Keratinocyte (primary cell): ENCODE data around the gene DECR2. TPM values are rescaled to one million over a fixed set of nuclear protein-coding genes. Genes with fewer than 3 reads are reported as not detected.
"Not testable (repeated sequence)": the region's sequence is repeated elsewhere in the genome, so short reads cannot be mapped to it uniquely, and the experiment has no call there.

Experiments
- DNase-seq: peaks from one replicate; pipeline ENCODE4 v3.0.0-alpha.2; 2011; ENCODE audit warnings: low read depth, missing footprints, low spot score
- FAIRE-seq: peaks from 2 replicates; lab custom pipeline; 2011; peaks lifted over from hg19 to GRCh38; lab: Jason Lieb, UNC
- H2AFZ ChIP-seq: 2 replicates; pipeline ENCODE4 v1.6.0; 2012; ENCODE audit warnings: low read length, control low read depth, inconsistent platforms; ENCODE audit not compliant: control insufficient read depth
- H3K27ac ChIP-seq: 2 replicates; pipeline ENCODE4 v1.5.1; 2011; ENCODE audit warnings: low read length; ENCODE audit not compliant: control insufficient read depth, insufficient read depth
- H3K27me3 ChIP-seq: 3 replicates; pipeline ENCODE4 v1.6.0; 2011; ENCODE audit warnings: low read length; ENCODE audit not compliant: control insufficient read depth, insufficient read depth; ENCODE audit errors: extremely low read depth
- H3K36me3 ChIP-seq, 2 experiments: 2 replicates in 1 of 2; 3 replicates in 1 of 2; pipeline ENCODE4 v1.5.1; 2011; ENCODE audit warnings: low read length in 2 of 2, mild to moderate bottlenecking in 1 of 2; ENCODE audit not compliant: control insufficient read depth in 2 of 2, insufficient read depth in 2 of 2; ENCODE audit errors: extremely low read depth in 1 of 2
- H3K4me1 ChIP-seq: 3 replicates; pipeline ENCODE4 v1.5.1; 2011; ENCODE audit warnings: low read length; ENCODE audit not compliant: control insufficient read depth, insufficient read depth; ENCODE audit errors: extremely low read depth
- H3K4me2 ChIP-seq: 3 replicates; pipeline ENCODE4 v1.6.0; 2011; ENCODE audit warnings: low read depth, low read length; ENCODE audit not compliant: control insufficient read depth, insufficient read depth; ENCODE audit errors: extremely low read depth
- H3K4me3 ChIP-seq, 3 experiments: fragments of 200-600 bp in 1 of 3; sonication (generic) in 1 of 3; 2 replicates in 2 of 3; 3 replicates in 1 of 3; pipeline ENCODE4 v1.5.1; 2011 to 2016; ENCODE audit warnings: low read length in 3 of 3, mild to moderate bottlenecking in 3 of 3, control low read depth in 2 of 3, inconsistent platforms in 1 of 3, low read depth in 1 of 3, mixed read lengths in 1 of 3, mixed run types in 1 of 3, moderate library complexity in 1 of 3; ENCODE audit not compliant: control insufficient read depth in 2 of 3, insufficient read depth in 2 of 3; ENCODE audit errors: extremely low read depth in 1 of 3
- H3K79me2 ChIP-seq: 2 replicates; pipeline ENCODE4 v1.6.0; 2012; ENCODE audit warnings: low read length; ENCODE audit not compliant: control insufficient read depth, insufficient read depth
- H3K9ac ChIP-seq: 3 replicates; pipeline ENCODE4 v1.6.0; 2011; ENCODE audit warnings: low read length; ENCODE audit not compliant: control insufficient read depth, insufficient read depth; ENCODE audit errors: extremely low read depth
- H3K9me1 ChIP-seq: 3 replicates; pipeline ENCODE4 v1.6.0; 2011; ENCODE audit warnings: low read length; ENCODE audit not compliant: control insufficient read depth, insufficient read depth; ENCODE audit errors: extremely low read depth
- H3K9me3 ChIP-seq: 2 replicates; pipeline ENCODE4 v1.5.1; 2012; ENCODE audit warnings: low read depth, low read length; ENCODE audit not compliant: control insufficient read depth
- H4K20me1 ChIP-seq: 3 replicates; pipeline ENCODE4 v1.6.0; 2011; ENCODE audit warnings: low read length; ENCODE audit not compliant: control insufficient read depth, insufficient read depth; ENCODE audit errors: extremely low read depth
- EZH2 ChIP-seq: IDR thresholded peaks from one replicate; pipeline ENCODE4 v1.6.1; 2012; ENCODE audit warnings: inconsistent platforms, mild to moderate bottlenecking, low read length, moderate library complexity
- dilution Hi-C: fragments of 300-500 bp; cut with MboI; formaldehyde crosslinking; loops from one replicate; pipeline ENCODE4 v1.7.0; 2020; ENCODE audit warnings: low sequenced_read_pairs; ENCODE audit not compliant: extremely low pct_ligation_motif_present
- polyA plus RNA-seq, 5 experiments: library from polyadenylated mRNA; depleted of rRNA in 3 of 5; stranded (reverse) in 3 of 5; stranded (forward) in 1 of 5; unstranded in 1 of 5; fragments of >200 nt; gene quantifications; 1 replicate in 1 of 5; 2 replicates in 3 of 5; 3 replicates in 1 of 5; pipeline versions ENCODE4 v1.2.1 to v1.2.3, GENCODE V29; 2011 to 2012; ENCODE audit warnings: missing spikeins in 2 of 5, low read depth in 1 of 5, low replicate concordance in 1 of 5
- TF ChIP-seq, protein P1 (sequence below), 3 experiments: IDR thresholded peaks in 1 of 3; conservative IDR thresholded peaks in 1 of 3; optimal IDR thresholded peaks in 1 of 3; 2 replicates in 2 of 3; 3 replicates in 1 of 3; pipeline versions ENCODE3 to v1.5.1; 2011; ENCODE audit warnings: low read length in 3 of 3, mild to moderate bottlenecking in 3 of 3, moderate library complexity in 2 of 3, control low read depth in 1 of 3, inconsistent platforms in 1 of 3; ENCODE audit not compliant: insufficient read depth in 2 of 3; ENCODE audit errors: extremely low read depth in 1 of 3

DECR2 gene
- polyA plus RNA-seq, 1 donor (not counting 4 experiments of a cell fraction or from before 2014, with no cell fraction given): 14.2 TPM

GRCh38 chr16:377419-377951, 24.2 kb upstream of the DECR2 start:
- peaks cover 5% of the 10 kb centered on the region for H3K4me1 ChIP-seq
- no peaks in the 10 kb centered on the region for H3K9me3 ChIP-seq
- H4K20me1 ChIP-seq: no peaks in the 10 kb centered on the region
- H3K4me3 ChIP-seq: no peak overlapping the region
- no peaks in the 10 kb centered on the region for H3K9me1 ChIP-seq
- no peak overlapping the region for H3K4me2 ChIP-seq
- H3K27me3 ChIP-seq: no peaks in the 10 kb centered on the region
- peaks cover 9% of the 10 kb centered on the region for H3K79me2 ChIP-seq
- TF ChIP-seq, protein P1, sequence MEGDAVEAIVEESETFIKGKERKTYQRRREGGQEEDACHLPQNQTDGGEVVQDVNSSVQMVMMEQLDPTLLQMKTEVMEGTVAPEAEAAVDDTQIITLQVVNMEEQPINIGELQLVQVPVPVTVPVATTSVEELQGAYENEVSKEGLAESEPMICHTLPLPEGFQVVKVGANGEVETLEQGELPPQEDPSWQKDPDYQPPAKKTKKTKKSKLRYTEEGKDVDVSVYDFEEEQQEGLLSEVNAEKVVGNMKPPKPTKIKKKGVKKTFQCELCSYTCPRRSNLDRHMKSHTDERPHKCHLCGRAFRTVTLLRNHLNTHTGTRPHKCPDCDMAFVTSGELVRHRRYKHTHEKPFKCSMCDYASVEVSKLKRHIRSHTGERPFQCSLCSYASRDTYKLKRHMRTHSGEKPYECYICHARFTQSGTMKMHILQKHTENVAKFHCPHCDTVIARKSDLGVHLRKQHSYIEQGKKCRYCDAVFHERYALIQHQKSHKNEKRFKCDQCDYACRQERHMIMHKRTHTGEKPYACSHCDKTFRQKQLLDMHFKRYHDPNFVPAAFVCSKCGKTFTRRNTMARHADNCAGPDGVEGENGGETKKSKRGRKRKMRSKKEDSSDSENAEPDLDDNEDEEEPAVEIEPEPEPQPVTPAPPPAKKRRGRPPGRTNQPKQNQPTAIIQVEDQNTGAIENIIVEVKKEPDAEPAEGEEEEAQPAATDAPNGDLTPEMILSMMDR (optimal IDR thresholded peaks at IDR 0.05 in 1 of 3, IDR thresholded peaks at IDR 0.05 in 1 of 3, conservative IDR thresholded peaks at IDR 0.05 in 1 of 3; ENCODE audit: extremely low read depth in 1 of 3, insufficient read depth in 2 of 3, low read length in 3 of 3): no peak
- TF ChIP-seq EZH2: no peak
- peaks cover 0 to 15% of the 10 kb centered on the region in 2 experiments for H3K36me3 ChIP-seq
- no peak overlapping the region for H3K9ac ChIP-seq
- H2AFZ ChIP-seq: no peak overlapping the region
- dilution Hi-C loops: no loop called here
- no peak overlapping the region for H3K27ac ChIP-seq
- FAIRE-seq (no peak), DNase-seq (no peak)

GRCh38 chr16:378113-378820, 23.4 kb upstream of the DECR2 start:
- DNase-seq, H3K4me3 ChIP-seq, H3K27ac ChIP-seq, FAIRE-seq, H3K9ac ChIP-seq, dilution Hi-C loops, H2AFZ ChIP-seq, H3K79me2 ChIP-seq, H4K20me1 ChIP-seq, H3K9me3 ChIP-seq, H3K9me1 ChIP-seq, H3K4me2 ChIP-seq, H3K27me3 ChIP-seq: not testable (repeated sequence)
- Histone ChIP-seq H3K36me3 (peaks cover 0 to 14% of the 10 kb centered on the region in 2 experiments), H3K4me1 (peaks cover 12% of the 10 kb centered on the region)
